Activated naive CD4-positive, alpha-beta T cell treated with Interleukin-2 at 50 U/mL for 16 hours (primary cell): ENCODE results near the gene PPID.
A peak's percentile ranks its signal among the peaks of the same experiment; 100 is the strongest.
"Not testable (repeated sequence)": the region's sequence is repeated elsewhere in the genome, so short reads cannot be mapped to it uniquely, and the experiment has no call there.

Experiments
- DNase-seq: peaks from one replicate; pipeline ENCODE4 v3.0.0-alpha.2; 2020

Gene PPID

DNA sequence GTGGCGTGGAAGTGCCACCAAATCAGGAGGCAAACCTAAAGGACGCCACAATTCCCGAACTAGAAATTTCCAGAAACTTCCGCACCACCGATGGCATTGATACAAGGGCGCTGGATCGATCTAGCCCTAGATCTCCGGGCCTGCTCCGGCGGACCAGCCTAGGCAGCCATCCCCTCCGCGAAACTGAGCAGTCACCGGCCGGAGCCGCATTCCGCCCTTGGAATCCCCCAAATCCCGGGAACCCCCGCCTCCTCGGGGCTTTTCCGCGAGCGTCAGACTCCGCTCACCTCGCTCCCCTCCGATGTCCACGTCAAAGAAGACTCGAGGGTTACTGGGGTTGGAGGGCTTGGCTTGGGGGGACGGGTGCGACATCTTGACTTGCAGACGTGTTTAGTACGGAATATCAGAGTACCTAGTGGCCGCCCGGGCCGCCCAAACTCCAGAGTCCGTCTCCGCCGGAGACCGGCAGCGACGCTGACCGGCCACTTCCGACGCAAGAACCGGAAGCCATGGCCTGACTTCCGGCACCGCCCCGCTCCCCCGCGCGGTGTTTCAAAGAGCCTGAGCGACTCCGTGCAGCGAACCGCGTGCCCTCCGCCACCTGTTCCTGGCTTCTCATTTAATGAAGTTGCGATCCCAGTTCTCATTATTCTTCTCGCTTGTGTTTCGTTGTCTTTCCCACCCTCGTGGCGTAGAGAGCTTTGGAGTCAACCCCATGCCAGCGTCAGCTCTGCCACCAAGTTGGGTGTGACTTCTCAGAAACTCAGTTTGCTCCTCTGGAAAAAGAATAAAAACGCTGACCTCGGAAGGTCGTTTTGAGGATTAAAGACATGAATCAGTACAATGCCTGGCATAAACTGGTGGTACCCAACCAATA is at the start of gene PPID:
PPID (minus strand) TSS at position 480 of the 877 bp plus-strand sequence; CDS start at position 372, 108 bp downstream.
- peak; percentile 86 for DNase-seq

DNA sequence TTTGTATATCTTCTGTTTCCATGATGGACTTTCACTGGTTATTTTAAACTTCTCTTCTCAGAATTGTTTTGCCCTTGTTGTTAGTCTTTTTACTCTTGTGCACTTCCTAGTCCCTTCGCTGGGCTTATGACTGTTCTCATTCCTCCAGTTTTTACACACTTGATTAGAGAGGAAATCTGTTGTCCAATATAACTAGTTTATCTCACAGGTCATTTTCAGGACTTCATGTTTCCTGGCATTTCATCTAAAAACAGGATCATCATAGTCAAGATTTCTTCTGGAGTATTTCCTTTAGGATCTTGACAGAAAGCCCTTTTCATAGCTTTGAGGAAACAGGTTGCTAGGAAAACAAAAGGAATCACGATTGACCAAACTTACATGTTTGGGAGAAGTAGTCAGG is 48.6 kb upstream of the PPID start:
- no peak for DNase-seq

DNA sequence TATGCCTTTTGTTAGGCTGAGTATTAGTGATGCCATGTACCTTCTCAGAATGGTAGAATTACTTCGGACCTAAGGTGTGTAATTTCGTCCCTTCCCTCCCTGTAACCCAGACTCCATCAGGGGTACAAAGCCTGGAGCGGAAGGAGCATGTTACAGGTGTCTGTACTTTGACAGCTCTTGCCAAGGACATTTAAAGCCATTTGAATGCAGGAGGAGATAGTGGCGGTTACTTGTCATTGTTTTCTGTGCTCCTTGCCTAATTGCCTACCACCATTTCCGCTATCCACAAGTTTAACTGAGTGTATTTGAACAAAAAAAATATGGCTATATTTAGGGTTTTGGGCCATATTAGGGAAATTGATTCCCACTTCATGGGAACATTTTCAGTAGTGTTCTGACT is 47.5 kb upstream of the PPID start:
- DNase-seq: no peak

DNA sequence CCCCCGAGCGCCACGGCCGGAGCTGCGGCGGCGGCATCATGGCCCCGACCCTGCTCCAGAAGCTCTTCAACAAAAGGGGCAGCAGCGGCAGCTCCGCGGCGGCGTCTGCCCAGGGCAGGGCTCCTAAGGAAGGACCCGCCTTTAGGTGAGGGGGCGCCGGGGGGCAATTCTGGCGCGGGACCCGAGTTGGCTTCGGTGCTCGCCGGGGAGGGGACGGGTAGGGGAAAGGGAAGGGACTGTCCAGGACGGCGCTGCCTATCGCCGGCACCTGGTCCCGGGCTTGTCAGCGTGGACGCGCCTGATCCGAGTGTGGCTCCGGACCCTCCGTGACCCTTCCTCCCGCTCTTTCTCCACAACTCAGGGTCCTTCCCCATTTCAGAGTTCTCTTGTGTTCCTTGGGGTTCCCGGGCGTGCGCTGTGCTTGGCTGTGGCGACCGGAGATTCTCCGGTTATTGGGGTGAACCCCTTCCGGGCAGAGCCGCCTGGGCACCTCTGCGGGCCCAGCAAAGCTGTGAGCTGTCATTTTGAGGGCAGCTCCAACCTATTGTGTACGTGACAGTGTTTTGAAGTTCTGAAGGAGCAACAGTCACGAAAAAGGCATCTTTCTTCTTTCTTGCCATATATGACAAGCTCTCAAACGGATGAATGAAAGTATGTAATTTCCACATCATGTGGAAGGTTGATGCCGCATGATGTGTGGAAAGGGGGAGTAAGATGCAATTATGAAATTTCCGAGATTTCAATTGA is 46.2 kb upstream of the PPID start:
- DNase-seq: peak; percentile 45

DNA sequence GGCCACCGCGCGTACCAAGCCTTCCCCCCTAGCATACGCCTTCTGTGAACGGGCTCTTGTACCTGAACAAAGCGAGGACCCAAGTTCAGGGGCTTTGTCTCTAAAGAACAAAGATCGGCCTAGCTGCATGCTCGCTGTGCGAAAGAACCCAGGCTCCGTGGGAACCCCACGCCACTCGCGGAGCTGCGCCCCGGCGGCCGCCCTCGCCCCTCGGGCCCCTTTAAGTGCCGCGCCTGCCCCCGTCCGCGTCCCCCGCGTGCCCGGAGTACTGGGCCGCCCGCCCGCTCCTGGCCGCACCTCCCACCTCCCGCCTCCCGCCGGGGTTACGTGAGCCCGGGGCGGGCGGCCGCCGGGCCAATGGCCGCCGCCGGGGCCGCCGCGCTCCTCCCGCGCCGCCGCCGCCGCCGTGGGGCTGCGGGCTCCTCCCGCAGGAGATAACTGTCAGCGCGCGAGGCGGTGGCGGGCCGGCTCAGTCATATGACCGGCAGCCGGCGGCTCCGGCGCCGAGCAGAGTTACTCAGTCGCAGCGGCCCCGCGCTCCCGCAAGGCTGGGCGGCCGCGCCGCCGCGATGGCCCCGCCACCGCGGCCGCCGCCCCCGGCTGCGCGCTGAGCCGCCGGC is 45.5 kb upstream of the PPID start, which contains the start of gene FNIP2:
FNIP2 (plus strand) TSS at position 472 of the 620 bp plus-strand sequence. CDS start 187 bp downstream, outside the sequence.
- peak; percentile 69 for DNase-seq

DNA sequence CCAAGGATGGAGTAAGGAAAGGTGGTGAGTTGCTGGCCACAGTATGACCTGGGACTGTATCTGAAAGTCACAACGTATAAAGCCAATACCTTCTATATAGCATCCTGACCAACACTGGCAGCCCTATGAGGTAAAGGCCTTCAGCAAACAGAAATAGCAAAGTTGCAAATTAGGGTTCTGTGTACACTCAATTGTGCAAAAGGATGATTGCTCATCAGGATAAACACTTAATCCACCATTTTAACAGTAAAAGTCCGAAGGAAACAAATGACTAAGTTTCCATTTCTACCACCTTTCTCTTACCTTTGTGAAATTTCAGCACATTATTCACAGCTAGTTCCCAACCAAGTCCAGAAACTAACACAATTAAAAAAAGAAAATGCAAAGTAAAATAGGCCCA is 44.3 kb upstream of the PPID start:
- no peak for DNase-seq

DNA sequence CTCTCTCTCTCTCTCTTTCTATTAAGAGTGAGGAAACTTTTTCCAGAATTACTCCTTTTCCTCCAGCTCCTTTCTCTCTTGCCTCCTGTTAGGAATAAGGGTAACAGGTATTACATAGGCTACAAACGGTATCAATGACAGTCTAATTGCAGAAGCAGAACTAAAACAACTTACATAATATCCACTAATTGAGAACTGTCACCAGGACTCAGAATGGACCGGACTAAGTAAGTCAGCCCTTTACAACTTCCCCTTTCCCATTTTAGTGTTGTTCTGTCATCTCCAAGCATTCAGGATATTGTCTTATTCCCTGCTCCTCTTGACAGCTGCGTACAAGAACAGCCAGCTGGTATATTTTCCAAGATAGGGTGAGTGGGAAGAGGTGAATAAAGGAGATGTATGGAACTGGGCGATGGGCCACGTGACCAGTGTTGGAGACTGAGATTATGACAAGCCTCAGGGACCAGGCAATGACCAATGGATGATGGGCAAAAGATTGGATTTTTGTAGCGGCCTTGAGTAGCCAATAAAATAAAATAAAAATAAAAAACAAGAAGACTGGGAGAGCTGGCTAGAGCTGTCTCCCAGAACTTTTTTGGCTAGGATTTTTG is 43.3 kb upstream of the PPID start:
- no peak for DNase-seq

DNA sequence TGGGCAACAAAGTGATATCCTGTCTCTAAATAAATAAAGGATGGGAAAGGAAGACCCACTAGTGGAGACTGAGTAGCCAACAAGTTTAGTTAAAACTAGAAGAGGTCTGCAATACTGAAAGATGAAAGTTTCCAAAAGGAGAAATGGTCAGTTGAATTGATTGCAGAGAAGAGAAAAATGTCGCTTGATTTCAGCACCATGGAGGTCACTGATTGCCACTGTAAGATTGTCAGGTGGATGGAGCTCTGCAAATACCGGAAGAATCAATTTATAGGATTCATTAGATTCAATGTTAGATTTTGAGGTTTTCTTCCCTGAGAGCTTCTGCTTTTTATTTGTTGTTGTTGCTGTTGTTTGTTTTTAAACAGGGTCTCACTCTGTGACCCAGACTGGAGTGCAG is 40.3 kb upstream of the PPID start:
- no peak for DNase-seq

DNA sequence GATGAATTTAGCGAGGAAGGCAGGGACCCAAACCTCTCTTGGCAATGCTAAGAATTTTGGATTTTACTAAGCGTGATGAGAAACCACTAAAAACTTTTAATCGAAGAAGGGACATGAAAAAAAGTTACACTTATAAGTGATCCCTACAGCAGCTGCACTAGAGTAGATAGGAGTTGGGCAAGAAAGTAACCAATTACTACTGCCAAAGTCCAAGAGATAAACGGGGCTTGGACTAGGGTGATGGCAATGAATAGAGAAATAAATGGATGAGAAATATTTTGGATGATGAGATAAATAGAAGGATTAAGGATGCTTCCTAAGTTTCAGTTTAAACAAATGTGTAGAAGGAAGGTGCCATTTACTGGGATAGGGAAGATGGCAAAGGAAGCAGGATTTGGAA is 39.4 kb upstream of the PPID start:
- DNase-seq: no peak

DNA sequence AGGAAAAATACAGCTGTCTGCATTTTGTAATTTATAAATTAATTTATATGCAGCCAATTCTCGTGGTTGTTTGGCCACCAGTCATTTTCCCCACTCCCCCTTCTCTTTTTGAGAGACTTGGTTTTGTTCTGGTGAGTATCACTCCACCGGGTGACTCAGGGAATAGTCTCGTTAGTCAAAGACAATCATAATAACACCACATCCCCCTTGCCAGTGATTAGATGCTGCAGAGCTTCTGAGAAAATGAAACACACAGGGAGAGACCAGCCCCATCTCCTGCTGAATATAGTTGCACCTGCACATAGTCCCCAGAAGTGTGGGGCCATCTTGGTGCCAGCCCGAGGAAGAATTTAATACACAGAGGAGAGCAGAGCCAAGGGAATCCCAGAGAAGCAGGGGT is 37.7 kb upstream of the PPID start:
- DNase-seq: no peak

DNA sequence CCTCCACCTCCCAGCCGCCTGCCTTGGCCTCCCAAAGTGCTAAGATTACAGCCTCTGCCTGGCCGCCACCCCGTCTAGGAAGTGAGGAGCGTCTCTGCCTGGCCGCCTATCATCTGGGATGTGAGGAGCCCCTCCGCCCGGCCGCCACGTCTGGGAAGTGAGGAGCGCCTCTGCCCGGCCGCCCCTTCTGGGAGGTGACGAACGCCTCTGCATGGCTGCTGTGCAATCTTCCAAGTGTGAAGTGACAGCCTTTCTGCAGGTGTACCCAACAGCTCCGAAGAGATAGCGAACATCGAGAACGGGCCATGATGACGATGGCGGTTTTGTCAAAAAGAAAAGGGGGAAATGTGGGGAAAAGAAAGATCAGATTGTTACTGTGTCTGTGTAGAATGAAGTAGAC is 36.3 kb upstream of the PPID start:
- DNase-seq: not testable (repeated sequence)

DNA sequence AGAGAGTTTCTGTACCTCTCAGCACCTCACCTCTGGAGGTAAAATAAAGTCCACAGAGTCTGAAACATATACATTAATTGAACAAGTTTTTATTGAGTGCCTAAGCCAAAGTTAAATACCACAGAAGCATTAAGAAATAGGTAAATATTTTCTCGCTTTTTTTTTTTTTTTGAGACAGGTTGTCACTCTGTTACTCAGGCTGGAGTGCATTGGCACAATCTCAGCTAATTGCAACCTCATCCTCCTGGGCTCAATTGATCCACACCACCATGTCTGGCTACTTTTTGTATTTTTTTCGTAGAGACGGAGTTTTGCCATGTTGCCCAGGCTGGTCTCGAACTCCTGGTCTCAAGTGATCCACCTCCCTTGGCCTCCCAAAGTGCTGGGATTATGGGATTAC is 35.5 kb upstream of the PPID start:
- no peak for DNase-seq

DNA sequence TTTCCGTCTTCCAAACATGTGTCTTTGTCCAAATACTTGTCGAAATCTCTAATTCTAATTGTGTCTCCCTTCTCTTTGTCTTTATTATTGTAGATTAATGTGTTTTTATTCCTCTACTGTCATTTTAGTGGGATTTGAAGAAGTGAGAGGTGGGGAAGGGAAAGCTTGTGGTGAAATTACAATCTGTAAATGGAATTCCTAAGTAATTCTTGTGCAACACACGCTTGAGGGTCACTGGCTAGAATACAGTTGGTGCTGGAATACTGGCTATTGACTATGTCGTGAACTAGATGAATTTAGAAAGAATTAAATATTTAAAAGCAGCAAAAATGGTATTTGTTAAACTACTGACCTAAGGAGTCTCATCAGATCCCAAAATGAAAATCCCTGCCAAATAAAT is 34.9 kb upstream of the PPID start:
- no peak for DNase-seq

DNA sequence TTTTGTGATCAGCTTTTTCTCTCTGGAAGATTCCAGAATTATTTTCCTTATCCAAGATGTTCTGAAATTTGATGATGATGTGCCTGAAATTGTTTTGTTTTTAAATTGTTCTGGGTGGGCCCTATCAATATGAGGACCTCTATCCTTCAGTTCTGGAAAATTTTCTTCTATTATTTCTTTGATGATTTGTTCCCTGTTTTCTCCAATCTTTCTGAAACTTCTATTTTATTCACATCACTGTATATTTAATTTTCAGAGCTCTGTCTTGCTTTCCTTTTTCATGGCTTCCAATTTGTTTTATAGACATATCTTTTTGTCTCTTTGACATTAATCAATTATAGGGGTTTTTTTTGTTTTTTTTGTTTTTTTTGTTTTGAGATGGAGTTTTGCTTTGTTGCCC is 33.4 kb upstream of the PPID start:
- DNase-seq: no peak

DNA sequence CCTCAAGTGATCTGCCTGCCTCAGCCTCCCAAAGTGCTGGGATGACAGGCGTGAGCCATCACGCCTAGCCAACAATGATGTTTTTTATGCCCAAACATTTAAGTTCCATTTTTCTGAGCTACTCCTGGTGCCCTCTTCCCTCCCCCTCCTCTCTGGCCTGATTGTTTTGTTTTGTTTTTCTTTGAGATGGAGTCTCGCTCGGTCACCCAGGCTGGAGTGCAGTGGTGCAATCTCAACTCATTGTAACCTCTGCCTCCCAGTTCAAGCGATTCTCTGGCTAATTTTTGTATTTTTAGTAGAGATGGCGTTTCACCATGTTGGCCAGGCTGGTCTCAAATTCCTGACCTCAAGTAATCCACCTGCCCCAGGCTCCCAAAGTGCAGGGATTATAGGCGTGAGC is 32.6 kb upstream of the PPID start:
- DNase-seq: not testable (repeated sequence)

DNA sequence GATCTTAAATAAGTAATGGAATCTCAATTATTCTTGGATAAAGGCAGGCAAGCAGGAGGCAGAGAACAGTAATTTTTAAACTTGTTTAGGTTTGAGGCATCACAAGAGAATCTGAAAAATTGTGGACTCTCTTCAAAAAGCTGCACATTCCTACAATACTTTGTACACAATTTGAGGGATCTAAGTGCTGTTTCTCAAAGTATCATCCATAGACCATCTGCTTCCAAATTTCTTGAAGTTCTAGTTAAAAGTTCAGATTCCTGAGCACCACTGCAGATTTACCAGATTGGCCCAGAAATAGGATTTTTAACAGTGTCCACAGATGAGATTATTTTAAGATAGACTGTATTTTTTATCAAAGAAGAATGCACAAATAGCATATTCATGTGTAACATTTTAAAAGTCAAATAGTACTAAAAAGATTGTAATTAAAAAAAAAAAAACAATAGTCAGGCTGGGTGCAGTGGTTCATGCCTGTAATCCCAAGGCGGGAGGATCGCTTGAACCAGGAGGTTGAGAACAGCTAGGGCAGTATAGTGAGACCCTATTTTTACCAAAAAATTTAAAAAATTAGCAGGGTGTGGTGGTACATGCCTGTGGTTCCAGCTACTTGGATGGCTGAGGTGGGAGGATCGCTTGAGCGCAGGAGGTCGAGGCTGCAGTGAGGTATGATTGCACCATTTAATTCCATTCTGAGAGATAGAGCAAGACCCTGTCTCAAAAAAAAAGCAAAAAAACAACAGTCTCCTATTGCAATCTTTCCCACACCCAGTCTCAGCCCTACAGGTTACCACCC is 31.4 kb upstream of the PPID start:
- DNase-seq: no peak

DNA sequence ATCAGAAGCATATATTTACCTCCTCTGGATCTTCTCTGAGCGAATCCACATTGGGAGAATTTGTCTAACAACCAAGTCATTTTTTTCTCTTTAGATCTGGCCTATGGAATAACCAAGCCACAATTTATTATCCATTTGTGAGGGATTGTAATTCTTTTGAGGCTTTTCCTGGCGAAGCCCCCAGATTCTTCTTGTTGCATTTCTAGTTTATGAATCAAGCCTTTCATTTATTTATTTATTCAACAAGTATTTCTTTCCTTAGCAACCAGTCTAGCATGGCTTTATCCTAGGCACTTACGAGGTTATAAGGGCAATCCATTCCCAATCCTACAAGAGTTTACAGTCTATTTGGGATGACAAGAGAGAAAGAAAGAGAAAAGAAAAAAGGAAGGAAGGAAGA is 27.2 kb upstream of the PPID start:
- no peak for DNase-seq

DNA sequence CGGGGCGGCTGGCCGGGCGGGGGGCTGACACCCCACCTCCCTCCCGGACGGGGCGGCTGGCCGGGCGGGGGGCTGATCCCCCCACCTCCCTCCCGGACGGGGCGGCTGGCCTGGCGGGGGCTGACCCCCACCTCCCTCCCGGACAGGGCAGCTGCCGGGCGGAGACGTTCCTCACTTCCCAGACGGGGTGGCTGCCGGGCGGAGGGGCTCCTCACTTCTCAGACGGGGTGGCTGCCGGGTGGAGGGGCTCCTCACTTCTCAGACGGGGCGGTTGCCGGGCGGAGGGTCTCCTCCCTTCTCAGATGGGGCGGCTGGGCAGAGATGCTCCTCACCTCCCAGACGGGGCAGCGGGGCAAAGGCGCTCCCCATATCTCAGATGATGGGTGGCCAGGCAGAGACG is 23.3 kb upstream of the PPID start:
- not testable (repeated sequence) for DNase-seq

DNA sequence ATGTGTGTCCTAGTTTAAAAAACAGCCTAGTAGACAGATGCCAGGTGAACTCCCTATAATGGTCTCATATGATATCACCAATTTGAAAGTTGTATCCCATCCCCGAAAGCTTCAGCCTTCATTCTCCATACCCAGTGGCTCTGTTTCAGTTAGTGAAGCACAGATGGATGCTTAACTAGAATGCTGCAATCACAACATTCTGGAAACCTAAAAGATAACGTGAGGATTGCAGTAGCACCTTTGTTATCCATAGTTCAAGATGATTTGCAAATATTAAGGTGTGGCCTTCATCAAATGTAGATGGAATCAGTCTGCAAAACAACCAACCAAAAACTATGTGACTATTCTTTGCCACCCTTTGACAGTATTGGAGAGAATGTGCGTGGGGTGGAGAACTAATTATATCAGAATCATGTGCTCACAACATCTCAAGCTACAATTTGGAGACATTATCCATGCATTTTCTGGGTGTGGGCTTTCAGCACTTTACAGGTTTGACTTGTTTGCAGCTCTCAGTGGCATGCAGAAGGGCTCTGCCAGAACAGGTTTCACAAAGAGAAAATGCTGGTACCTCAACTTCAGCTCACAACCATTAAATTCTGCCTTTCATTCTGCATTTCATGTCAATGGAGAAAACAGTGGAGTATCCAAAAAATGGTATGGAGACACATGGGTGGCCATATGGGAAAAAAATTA is 18.3 kb upstream of the PPID start:
- no peak for DNase-seq

DNA sequence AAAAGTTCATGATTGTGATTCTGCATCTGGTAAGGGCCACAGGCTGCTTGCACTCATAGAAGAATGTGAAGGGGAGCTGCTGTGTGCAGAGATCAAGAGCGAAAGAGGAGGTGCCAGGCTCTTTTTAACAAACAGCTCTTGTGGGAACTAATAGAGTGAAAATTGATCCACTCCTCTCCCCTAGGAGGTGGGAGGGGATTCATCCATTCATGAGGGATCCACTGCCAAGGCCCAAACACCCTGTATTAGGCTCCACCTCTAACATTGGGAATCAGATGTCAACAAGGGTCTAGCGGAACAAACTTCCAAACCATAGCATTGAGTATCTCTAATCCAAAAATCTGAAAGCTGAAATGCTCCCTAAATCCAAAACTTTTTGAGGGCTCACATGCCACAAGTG is 16.4 kb upstream of the PPID start:
- no peak for DNase-seq

DNA sequence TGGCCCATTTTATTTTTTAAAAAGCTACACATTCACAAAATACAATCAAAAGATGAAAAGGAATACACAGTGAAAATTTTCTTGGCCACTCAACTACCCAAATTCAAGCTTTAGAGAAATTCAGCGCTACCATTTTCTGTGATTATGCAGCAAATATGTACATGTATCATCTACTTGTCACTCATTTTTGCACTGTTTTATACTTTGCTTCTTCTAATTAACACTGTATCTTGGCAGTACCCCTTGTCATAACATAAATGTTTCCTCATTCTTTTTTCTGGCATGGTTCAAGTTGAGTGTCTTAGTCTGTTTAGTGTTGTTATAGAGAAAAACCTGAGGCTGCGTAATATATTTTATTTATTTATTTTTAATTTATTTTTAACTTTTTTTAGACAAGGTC is 15.7 kb upstream of the PPID start:
- DNase-seq: no peak
